HG03135 (cell line): ENCODE data around the gene LCN1.

ENCODE experiments used
- ATAC-seq: cut with Tn5 transposase; IDR thresholded peaks from one replicate; pipeline ENCODE4 v1.9.1; 2021; ENCODE audit warnings: mild to moderate bottlenecking, moderate library complexity; ENCODE audit not compliant: unreplicated experiment

The LCN1 gene

GRCh38 chr9:135488527-135488926, 32.7 kb upstream of the LCN1 start:
- no peak for ATAC-seq

- ATAC-seq: no peak
These were observed 31.9 kb upstream of the LCN1 start for GRCh38 chr9:135489188-135489906.

GRCh38 chr9:135490166-135490870, 30.9 kb upstream of the LCN1 start:
- no peak for ATAC-seq

GRCh38 chr9:135490980-135491464, 30.2 kb upstream of the LCN1 start:
- no peak for ATAC-seq

GRCh38 chr9:135491764-135492163, 29.5 kb upstream of the LCN1 start:
- no peak for ATAC-seq

- no peak for ATAC-seq
These were observed 28.2 kb upstream of the LCN1 start for GRCh38 chr9:135492886-135493669.

GRCh38 chr9:135494791-135495559, 26.3 kb upstream of the LCN1 start:
- no peak for ATAC-seq

GRCh38 chr9:135498381-135499126, 22.7 kb upstream of the LCN1 start:
- ATAC-seq: no peak

GRCh38 chr9:135499326-135500070, 21.7 kb upstream of the LCN1 start:
- peak; percentile 39 for ATAC-seq

GRCh38 chr9:135500071-135500524, 21.1 kb upstream of the LCN1 start:
- ATAC-seq: peak; percentile 9

GRCh38 chr9:135500525-135501260, 20.5 kb upstream of the LCN1 start, which contains the start of gene MRPS2:
MRPS2 (plus strand) TSS chr9:135500682; CDS start chr9:135500711, 29 bp downstream.
- ATAC-seq: peak; percentile 80

GRCh38 chr9:135501261-135502167, 19.7 kb upstream of the LCN1 start:
- ATAC-seq: no peak

GRCh38 chr9:135502168-135502872, 18.9 kb upstream of the LCN1 start:
- no peak for ATAC-seq

- no peak for ATAC-seq
These were observed 18.3 kb upstream of the LCN1 start for GRCh38 chr9:135502873-135503321.

- ATAC-seq: no peak
These were observed 17.6 kb upstream of the LCN1 start for GRCh38 chr9:135503371-135504261.
